Esophagus squamous epithelium (tissue), 4 donors: Measurements from ENCODE around the gene RNF144A.

ENCODE experiments used
- CTCF ChIP-seq, 6 experiments: fragments of 450-650 bp in 4 of 6; fragments of 200-600 bp in 2 of 6; sonication (generic) in 2 of 6; IDR thresholded peaks; one replicate each; pipeline ENCODE4 v1.5.1; 2016 to 2019; ENCODE audit warnings: antibody characterized with exemption in 6 of 6, mild to moderate bottlenecking in 4 of 6, moderate library complexity in 4 of 6
- POLR2A ChIP-seq, 4 donors: fragments of 450-650 bp; IDR thresholded peaks; one replicate each; pipeline ENCODE4 v1.6.1; 2017; ENCODE audit warnings: antibody characterized with exemption in 4 of 4, mild to moderate bottlenecking in 4 of 4, moderate library complexity in 3 of 4

DNA sequence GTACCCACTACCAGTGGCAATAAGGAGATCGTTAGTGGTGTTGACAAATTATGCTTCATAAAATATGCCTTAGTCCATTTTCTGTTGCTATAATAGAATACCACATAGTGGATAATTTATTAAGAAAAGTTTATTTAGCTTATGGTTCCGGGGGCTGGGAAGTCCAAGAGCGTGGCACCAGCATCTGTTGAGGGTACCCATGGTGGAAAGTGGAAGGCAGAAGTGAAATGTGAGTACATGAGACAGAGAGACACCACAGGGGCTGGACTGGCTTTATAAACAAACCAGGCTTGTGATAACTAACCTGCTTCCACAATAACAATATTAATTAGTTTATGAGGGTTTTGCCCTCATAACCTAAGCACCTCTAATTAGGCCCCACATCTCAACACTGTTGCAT lies 146.6 kb downstream of the RNF144A start:
- TF ChIP-seq CTCF (IDR thresholded peaks at IDR 0.05) (no peak), POLR2A (IDR thresholded peaks at IDR 0.05) (no peak)
